Measurements from ENCODE around the gene CHAT.
A peak's percentile ranks its signal among the peaks of the same experiment; 100 is the strongest.

The CHAT gene

DNA sequence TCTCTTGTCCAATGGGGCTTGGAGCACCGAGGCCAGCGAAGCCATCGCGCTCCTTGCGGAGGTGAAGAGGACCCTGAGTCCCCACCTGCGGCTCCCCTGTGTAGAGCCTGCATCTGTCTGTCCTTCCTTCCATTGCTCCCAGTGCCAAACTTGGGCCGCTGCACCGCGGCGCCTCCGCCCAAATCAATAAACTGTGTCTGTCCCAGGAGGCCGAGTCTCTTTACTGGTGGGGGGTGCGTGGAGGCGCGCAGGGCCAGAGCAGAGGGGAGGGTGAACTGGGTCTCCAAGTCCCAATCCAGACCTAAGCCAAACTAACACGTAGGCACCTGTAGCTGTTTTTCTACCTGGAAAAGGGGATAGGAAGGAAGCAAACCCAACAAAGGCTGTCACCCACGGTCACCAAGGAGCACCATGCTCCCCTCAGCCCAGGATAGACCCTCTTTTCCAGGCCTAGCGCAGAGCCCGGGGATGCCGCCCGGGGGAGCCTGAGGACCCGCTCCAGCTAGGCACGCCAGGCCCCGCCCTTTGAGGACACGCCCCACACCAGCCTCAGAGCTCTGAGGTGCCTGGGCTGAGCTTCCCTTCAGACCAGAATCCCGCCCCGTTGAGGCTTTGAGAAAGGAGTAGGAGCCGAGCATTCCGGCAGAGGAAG is 1.2 kb upstream of the CHAT start:
- no peak for DNase-seq

GRCh38 chr10:49613165-49613881 is 514 bp upstream of the CHAT start:
- no peak for DNase-seq

DNA sequence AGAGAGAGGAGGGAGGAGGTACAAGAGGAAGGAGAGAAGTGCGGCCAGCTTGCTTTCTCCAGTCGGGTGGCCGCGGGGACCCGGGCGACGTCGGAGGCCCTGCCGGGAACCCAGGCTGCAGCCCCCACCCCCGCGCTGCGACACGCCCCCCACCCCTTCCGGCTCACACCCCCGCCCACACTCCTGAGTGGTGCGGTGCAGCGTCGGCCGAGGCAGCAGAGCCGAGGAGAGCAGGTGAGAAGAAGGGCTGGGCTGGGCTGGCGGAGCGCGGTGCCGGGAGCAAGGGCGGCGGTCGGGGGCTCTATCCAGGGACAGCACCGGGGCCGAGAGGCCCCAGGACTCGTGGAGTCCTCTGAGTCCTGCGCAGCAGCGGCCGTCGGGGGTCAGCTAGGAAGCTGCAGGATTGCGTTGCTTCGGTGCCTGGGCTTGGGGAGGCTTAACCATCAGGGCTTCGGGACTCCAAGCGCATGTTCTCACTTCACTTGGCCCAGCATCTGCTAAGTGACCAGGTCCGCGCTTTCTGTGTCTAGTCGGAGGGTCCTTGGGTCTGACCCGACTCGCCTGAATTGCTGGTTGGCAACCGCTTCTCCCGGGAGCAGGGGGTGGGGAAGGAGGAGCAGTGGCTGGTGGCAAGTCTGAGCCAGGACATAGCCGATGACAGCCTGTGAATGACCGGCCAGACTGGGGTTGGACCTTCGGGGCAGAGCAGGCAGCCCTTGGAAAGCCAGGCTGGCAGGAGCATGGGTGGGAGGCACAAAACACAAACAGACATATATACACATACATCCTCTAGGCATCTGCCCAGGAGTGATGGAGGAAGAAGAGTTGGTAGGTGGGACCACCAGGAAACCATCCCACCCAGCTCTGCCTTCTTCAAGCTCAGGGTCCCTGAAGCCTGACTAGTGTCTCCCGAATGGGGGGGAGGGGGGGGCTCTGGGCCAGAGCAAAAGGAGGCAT is 683 bp downstream of the CHAT start:
- no peak for DNase-seq

DNA sequence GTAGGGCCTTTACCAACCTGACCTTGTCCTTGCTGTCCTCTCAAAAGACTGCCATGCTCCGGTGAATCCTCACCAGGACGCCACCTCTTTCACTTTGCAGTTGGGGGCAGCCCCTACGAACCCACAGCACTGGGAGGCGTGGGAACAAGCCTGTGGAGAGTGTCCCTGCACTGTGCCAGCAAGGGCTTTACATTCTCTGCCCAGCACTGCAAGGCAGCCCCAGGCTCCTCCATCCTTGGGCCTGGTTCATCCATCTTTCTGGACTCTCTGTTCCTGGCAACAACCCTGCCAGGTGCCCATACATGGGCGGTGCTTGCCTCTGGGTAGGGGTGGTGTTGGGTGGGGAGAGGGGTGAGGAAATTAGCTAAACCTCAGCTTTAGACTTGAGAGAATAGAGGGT is 1.4 kb downstream of the CHAT start:
- DNase-seq, result no peak

GRCh38 chr10:49615721-49616120 is 1.9 kb downstream of the CHAT start:
- DNase-seq, result peak in 1 of 2 experiments; percentile 27

GRCh38 chr10:49616421-49617101 is 2.7 kb downstream of the CHAT start:
- peak in 1 of 2 experiments; percentile 2 for DNase-seq

DNA sequence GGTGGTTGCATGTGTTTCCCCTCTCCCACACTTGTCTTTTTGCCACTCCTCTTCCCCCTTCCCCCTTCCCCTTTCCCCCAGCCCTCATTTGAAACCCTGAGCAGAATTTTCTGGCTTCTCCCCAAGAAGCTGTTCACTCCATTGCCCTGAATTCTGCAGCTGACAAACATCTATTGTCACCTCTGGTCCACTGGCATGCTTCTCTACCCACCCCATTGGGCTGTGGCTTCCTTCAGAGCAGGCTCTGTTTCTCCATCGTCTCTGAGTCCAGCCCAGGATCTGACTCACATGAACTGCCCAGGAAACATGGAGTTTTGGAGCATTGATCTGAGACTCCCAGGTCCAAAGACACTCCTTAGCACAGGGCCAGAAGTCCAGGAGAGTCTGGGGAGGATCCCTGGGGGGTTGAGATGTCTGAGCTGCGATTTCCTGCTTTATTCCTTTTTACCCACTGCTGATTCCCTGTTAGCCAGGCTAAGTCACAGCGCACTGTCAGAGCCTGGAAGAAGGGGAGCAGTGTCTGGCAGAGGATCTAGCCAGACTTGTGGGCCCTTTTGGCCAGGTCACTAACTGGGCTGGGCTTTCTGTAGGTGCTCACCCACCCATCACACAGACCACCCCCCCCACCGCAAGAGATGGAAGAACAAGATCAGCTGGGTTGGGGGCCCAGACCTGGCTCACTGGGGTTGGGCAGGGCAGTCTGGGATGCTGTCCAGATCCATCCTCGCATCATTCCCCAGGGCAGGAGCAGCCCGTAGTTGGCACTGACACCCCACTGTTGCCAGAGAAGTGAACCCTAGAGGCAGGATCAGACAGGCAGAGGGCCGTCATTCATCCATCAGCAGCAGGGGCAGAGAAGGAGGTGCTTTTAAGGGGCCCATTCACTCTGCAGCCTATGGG is 3.5 kb downstream of the CHAT start:
- DNase-seq, result peak in 1 of 2 experiments; percentile 23

DNA sequence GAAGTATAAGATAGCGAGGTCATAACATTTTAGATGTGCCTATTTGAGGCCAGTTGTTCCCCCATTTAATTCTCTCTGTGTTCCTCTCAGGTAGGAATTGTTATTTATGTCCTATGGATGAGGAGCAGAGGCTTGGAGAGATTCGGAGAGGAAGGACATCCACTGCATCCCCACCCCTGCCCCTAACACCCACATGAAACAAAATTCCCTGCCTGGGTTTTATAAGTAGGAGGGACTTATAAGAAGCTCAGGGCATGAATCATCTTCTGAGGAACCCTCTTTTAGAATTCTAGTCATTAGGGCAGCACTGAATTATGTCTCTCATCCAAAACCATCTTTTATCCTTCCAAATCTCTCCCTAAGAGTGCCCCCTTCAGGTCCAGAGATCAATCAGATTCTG is 5.0 kb downstream of the CHAT start:
- DNase-seq, result no peak

DNA sequence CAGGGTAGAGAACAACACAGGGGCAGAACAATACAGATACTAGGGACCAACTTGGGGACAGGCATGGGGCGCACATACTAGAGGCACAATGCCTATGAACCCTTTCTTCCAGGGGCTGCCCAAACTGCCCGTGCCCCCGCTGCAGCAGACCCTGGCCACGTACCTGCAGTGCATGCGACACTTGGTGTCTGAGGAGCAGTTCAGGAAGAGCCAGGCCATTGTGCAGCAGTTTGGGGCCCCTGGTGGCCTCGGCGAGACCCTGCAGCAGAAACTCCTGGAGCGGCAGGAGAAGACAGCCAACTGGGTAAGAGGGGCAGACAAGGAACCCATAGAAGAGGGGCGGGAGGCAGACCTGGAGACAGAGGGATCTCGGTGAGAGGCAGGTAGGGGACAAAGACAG is 5.8 kb downstream of the CHAT start:
- no peak for DNase-seq

- DNase-seq, result no peak
Measured at GRCh38 chr10:49620286-49620810, 6.5 kb downstream of the CHAT start.

- peak; percentile 53 to 85 for DNase-seq
Measured at GRCh38 chr10:49620841-49621378, 7.1 kb downstream of the CHAT start.

DNA sequence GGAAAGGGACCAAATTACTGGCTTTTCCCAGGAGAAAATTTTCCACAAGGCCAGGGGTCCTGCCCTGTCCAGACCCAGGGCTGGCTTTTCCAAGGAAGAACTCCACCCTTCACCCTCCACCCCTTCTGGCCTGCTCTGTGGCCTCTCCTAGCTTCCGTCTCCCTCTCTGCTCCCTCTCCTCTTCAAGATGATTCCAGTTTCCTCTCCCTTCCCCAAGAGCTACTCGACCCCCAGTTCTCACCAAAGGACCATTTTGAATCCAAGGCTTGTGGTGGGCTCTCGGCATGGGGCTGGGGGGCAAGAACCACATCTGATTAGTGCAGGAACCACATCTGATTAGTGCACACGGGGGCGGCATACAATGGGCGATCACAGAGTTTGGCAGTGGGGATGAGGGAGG is 7.7 kb downstream of the CHAT start:
- DNase-seq, result no peak

GRCh38 chr10:49622426-49623425 is 8.9 kb downstream of the CHAT start:
- peak in 1 of 2 experiments; percentile 14 for DNase-seq

GRCh38 chr10:49624629-49625028 is 10.8 kb downstream of the CHAT start:
- no peak for DNase-seq

- no peak for DNase-seq
Measured at GRCh38 chr10:49625411-49625810, 11.6 kb downstream of the CHAT start.

- DNase-seq, result no peak
Measured at GRCh38 chr10:49627038-49627437, 13.2 kb downstream of the CHAT start.

DNA sequence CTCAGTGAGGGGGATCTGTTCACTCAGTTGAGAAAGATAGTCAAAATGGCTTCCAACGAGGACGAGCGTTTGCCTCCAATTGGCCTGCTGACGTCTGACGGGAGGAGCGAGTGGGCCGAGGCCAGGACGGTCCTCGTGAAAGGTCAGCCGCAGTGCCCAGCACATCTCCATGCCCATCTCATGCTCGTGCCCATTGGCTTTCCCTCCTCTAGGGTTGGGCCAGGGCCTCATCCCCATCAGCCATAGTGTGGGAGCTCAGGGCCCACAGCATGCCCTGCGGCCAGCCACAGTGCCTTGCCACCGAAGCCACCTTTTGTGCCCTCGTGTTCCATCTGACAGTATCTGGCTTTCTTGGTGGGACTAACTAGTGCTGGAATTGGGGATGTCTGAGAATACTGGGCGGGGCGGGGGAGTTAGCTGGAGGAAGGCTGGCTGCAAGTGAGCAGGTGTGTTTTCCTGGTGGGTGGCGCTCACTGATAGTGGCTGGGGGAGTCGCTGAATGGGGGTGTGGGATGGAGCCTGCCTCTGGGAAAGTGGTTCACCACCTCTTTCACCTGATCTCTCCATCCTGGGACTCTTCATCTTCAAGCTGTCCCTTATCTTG is 13.9 kb downstream of the CHAT start:
- no peak for DNase-seq

GRCh38 chr10:49628599-49628998 is 14.8 kb downstream of the CHAT start:
- no peak for DNase-seq

GRCh38 chr10:49629431-49629881 is 15.6 kb downstream of the CHAT start:
- no peak for DNase-seq
